Astrocyte (in vitro differentiated cells and primary cell): ENCODE data around the gene ALDOB. TPM values are rescaled to one million over a fixed set of nuclear protein-coding genes. Genes with fewer than 3 reads are reported as not detected.

Source experiments
- DNase-seq: peaks from one replicate; pipeline ENCODE4 v3.0.0-alpha.2; 2010; ENCODE audit warnings: low read depth
- FAIRE-seq: peaks from 2 replicates; lab custom pipeline; 2011; peaks lifted over from hg19 to GRCh38; lab: Jason Lieb, UNC
- H2AFZ ChIP-seq: 2 replicates; pipeline ENCODE4 v1.6.0; 2012; ENCODE audit warnings: low read depth, low read length, inconsistent platforms
- H3K27ac ChIP-seq: 2 replicates; pipeline ENCODE4 v1.5.1; 2011; ENCODE audit warnings: low read depth, low read length, inconsistent platforms
- H3K27me3 ChIP-seq: 2 replicates; pipeline ENCODE4 v1.6.0; 2011; ENCODE audit warnings: low read length, inconsistent platforms; ENCODE audit not compliant: insufficient read depth
- H3K36me3 ChIP-seq: 2 replicates; pipeline ENCODE4 v1.5.1; 2011; ENCODE audit warnings: low read length, inconsistent platforms; ENCODE audit not compliant: insufficient read depth
- H3K4me1 ChIP-seq: 2 replicates; pipeline ENCODE4 v1.5.1; 2011; ENCODE audit warnings: low read length, inconsistent platforms; ENCODE audit not compliant: insufficient read depth
- H3K4me2 ChIP-seq: 2 replicates; pipeline ENCODE4 v1.6.0; 2012; ENCODE audit warnings: low read length, inconsistent platforms
- H3K4me3 ChIP-seq: 2 replicates; pipeline ENCODE4 v1.5.1; 2011; ENCODE audit warnings: low read depth, mild to moderate bottlenecking, low read length, inconsistent platforms; ENCODE audit not compliant: insufficient read depth
- H3K79me2 ChIP-seq: 2 replicates; pipeline ENCODE4 v1.6.0; 2012; ENCODE audit warnings: mild to moderate bottlenecking, low read length, inconsistent platforms; ENCODE audit not compliant: insufficient read depth
- H3K9ac ChIP-seq: 2 replicates; pipeline ENCODE4 v1.6.0; 2012; ENCODE audit warnings: mild to moderate bottlenecking, low read length, inconsistent platforms
- H3K9me3 ChIP-seq: 2 replicates; pipeline ENCODE4 v1.5.1; 2012; ENCODE audit warnings: low read depth, mild to moderate bottlenecking, low read length, inconsistent platforms; ENCODE audit not compliant: insufficient read depth
- H4K20me1 ChIP-seq: 2 replicates; pipeline ENCODE4 v1.6.0; 2012; ENCODE audit warnings: low read length, inconsistent platforms; ENCODE audit not compliant: insufficient read depth
- H3K27ac Mint-ChIP-seq: one replicate; pipeline ENCODE4 v1.8.0; 2021; ENCODE audit warnings: mild to moderate bottlenecking, mixed read lengths; ENCODE audit not compliant: unreplicated experiment
- H3K27me3 Mint-ChIP-seq: one replicate; pipeline ENCODE4 v1.8.0; 2021; ENCODE audit warnings: low read depth, mixed read lengths; ENCODE audit not compliant: unreplicated experiment
- H3K36me3 Mint-ChIP-seq: one replicate; pipeline ENCODE4 v1.8.0; 2021; ENCODE audit warnings: low read depth, mixed read lengths; ENCODE audit not compliant: unreplicated experiment
- H3K4me1 Mint-ChIP-seq: one replicate; pipeline ENCODE4 v1.8.0; 2021; ENCODE audit warnings: low read depth, mixed read lengths; ENCODE audit not compliant: unreplicated experiment
- H3K4me3 Mint-ChIP-seq: one replicate; pipeline ENCODE4 v1.8.0; 2021; ENCODE audit warnings: mild to moderate bottlenecking, moderate library complexity, mixed read lengths; ENCODE audit not compliant: unreplicated experiment
- H3K9me3 Mint-ChIP-seq: one replicate; pipeline ENCODE4 v1.8.0; 2021; ENCODE audit warnings: mild to moderate bottlenecking, mixed read lengths; ENCODE audit not compliant: unreplicated experiment
- CTCF ChIP-seq: IDR thresholded peaks from 2 replicates; pipeline ENCODE4 v1.5.1; 2011; ENCODE audit warnings: low read depth, mild to moderate bottlenecking, inconsistent platforms, low read length, moderate library complexity; ENCODE audit not compliant: insufficient read depth
- EZH2 ChIP-seq: IDR thresholded peaks from 2 replicates; pipeline ENCODE4 v1.6.1; 2012; ENCODE audit warnings: mild to moderate bottlenecking, low read length, inconsistent platforms; ENCODE audit not compliant: insufficient read depth
- total RNA-seq: library from RNA; stranded (reverse); gene quantifications from 2 replicates; pipeline ENCODE4 v1.2.1, GENCODE V29; 2021

ALDOB gene
- total RNA-seq, 1 donor from 2014 or later: not detected

- Mint-ChIP-seq H3K27ac (no peak overlapping the region), H3K4me3 (peak overlapping the region; percentile 55), H3K4me1 (peaks cover 15% of the 10 kb centered on the region), H3K36me3 (peaks cover 30% of the 10 kb centered on the region), H3K27me3 (no peaks in the 10 kb centered on the region), H3K9me3 (peaks cover 2% of the 10 kb centered on the region)
- FAIRE-seq (no peak), DNase-seq (no peak)
- no peaks in the 10 kb centered on the region for H3K36me3 ChIP-seq
- H4K20me1 ChIP-seq: no peaks in the 10 kb centered on the region
- H2AFZ ChIP-seq: no peak overlapping the region
- no peaks in the 10 kb centered on the region for H3K27me3 ChIP-seq
- H3K4me3 ChIP-seq: no peak overlapping the region
- H3K4me1 ChIP-seq: peaks cover 4% of the 10 kb centered on the region
- H3K27ac ChIP-seq: no peak overlapping the region
- H3K79me2 ChIP-seq: no peaks in the 10 kb centered on the region
- H3K9ac ChIP-seq: no peak overlapping the region
- peak overlapping the region; percentile 23 for H3K4me2 ChIP-seq
- no peaks in the 10 kb centered on the region for H3K9me3 ChIP-seq
- TF ChIP-seq CTCF: no peak
- no peak for TF ChIP-seq EZH2
Measured at GRCh38 chr9:101476576-101477208, 41.1 kb upstream of the ALDOB start.

GRCh38 chr9:101472891-101473290 lies 37.3 kb upstream of the ALDOB start:
- no peak overlapping the region for H3K4me2 ChIP-seq
- H3K79me2 ChIP-seq: no peaks in the 10 kb centered on the region
- H3K9ac ChIP-seq: no peak overlapping the region
- H3K4me1 ChIP-seq: peaks cover 4% of the 10 kb centered on the region
- DNase-seq: no peak
- Mint-ChIP-seq H3K27me3 (no peaks in the 10 kb centered on the region), H3K4me3 (no peak overlapping the region), H3K36me3 (peaks cover 35% of the 10 kb centered on the region), H3K9me3 (peaks cover 2% of the 10 kb centered on the region), H3K4me1 (peaks cover 3% of the 10 kb centered on the region), H3K27ac (no peak overlapping the region)
- no peaks in the 10 kb centered on the region for H3K27me3 ChIP-seq
- no peak overlapping the region for H2AFZ ChIP-seq
- H3K4me3 ChIP-seq: no peak overlapping the region
- FAIRE-seq: no peak
- no peaks in the 10 kb centered on the region for H4K20me1 ChIP-seq
- no peak overlapping the region for H3K27ac ChIP-seq
- no peak for TF ChIP-seq EZH2
- no peak for TF ChIP-seq CTCF
- H3K36me3 ChIP-seq: no peaks in the 10 kb centered on the region
- H3K9me3 ChIP-seq: no peaks in the 10 kb centered on the region

- Mint-ChIP-seq H3K4me1 (no peaks in the 10 kb centered on the region), H3K36me3 (peaks cover 24% of the 10 kb centered on the region), H3K4me3 (no peak overlapping the region), H3K27ac (no peak overlapping the region), H3K27me3 (no peaks in the 10 kb centered on the region), H3K9me3 (no peaks in the 10 kb centered on the region)
- no peaks in the 10 kb centered on the region for H4K20me1 ChIP-seq
- H3K4me1 ChIP-seq: no peaks in the 10 kb centered on the region
- no peak for TF ChIP-seq EZH2
- no peak for TF ChIP-seq CTCF
- H3K9me3 ChIP-seq: no peaks in the 10 kb centered on the region
- H2AFZ ChIP-seq: no peak overlapping the region
- no peak overlapping the region for H3K4me3 ChIP-seq
- no peaks in the 10 kb centered on the region for H3K36me3 ChIP-seq
- H3K27ac ChIP-seq: no peak overlapping the region
- no peaks in the 10 kb centered on the region for H3K27me3 ChIP-seq
- DNase-seq (no peak), FAIRE-seq (no peak)
- no peak overlapping the region for H3K9ac ChIP-seq
- no peaks in the 10 kb centered on the region for H3K79me2 ChIP-seq
- no peak overlapping the region for H3K4me2 ChIP-seq
Measured at GRCh38 chr9:101470929-101471328, 35.4 kb upstream of the ALDOB start.
